ENCODE results near the gene HOXA1.

HOXA1 gene

DNA sequence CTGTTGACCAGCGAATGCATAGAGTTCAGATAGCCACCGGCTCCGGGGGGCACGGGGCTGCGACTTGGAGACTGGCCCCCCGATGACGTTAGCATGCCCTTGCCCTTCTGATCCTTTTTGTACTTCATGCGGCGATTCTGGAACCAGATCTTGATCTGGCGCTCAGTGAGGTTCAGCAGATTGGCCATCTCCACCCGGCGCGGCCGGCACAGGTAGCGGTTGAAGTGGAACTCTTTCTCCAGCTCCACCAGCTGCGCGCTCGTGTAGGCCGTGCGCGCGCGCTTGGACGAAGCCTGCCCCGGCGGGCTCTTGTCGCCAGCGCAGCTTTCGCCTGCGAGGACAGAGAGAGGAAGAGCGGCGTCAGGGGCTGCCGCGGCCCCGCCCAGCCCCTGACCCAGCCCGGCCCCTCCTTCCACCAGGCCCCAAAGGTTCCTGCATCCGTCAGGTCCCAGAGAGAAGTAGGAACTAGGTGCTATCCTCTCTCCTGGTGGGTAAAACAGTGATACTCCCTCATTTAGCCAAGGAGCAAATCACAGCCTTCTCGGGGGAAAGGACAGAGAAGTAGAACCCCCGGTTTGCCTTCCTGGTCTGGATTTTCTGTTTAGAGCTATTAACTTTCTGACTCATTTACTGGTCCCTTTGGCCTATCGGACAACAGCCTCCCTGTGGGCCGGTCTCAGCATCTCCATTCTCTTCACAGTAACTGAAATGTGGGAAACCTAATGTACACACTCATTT lies 12.8 kb upstream of the HOXA1 start:
- no peaks in the 10 kb centered on the region for H3K79me2 ChIP-seq
- TF ChIP-seq, protein P1, sequence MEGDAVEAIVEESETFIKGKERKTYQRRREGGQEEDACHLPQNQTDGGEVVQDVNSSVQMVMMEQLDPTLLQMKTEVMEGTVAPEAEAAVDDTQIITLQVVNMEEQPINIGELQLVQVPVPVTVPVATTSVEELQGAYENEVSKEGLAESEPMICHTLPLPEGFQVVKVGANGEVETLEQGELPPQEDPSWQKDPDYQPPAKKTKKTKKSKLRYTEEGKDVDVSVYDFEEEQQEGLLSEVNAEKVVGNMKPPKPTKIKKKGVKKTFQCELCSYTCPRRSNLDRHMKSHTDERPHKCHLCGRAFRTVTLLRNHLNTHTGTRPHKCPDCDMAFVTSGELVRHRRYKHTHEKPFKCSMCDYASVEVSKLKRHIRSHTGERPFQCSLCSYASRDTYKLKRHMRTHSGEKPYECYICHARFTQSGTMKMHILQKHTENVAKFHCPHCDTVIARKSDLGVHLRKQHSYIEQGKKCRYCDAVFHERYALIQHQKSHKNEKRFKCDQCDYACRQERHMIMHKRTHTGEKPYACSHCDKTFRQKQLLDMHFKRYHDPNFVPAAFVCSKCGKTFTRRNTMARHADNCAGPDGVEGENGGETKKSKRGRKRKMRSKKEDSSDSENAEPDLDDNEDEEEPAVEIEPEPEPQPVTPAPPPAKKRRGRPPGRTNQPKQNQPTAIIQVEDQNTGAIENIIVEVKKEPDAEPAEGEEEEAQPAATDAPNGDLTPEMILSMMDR (IDR thresholded peaks at IDR 0.05) = no peak
- peak overlapping the region; percentile 97 for H3K4me3 ChIP-seq (ENCODE audit: low read depth, low read length)
- peak overlapping the region; percentile 86 for H3K4me2 ChIP-seq (ENCODE audit: low read length)
- H3K4me1 ChIP-seq = no peaks in the 10 kb centered on the region
- no peak overlapping the region for H3K9ac ChIP-seq
- no peaks in the 10 kb centered on the region for H3K27me3 ChIP-seq (ENCODE audit: control insufficient read depth, insufficient read depth, low read length)
- H3K36me3 ChIP-seq (ENCODE audit: control insufficient read depth, insufficient read depth, low read length) = no peaks in the 10 kb centered on the region
- no peak overlapping the region for H2AFZ ChIP-seq
- peak overlapping the region; percentile 68 for H3K27ac ChIP-seq
- H3K9me3 ChIP-seq (ENCODE audit: control insufficient read depth, low read length) = no peaks in the 10 kb centered on the region

DNA sequence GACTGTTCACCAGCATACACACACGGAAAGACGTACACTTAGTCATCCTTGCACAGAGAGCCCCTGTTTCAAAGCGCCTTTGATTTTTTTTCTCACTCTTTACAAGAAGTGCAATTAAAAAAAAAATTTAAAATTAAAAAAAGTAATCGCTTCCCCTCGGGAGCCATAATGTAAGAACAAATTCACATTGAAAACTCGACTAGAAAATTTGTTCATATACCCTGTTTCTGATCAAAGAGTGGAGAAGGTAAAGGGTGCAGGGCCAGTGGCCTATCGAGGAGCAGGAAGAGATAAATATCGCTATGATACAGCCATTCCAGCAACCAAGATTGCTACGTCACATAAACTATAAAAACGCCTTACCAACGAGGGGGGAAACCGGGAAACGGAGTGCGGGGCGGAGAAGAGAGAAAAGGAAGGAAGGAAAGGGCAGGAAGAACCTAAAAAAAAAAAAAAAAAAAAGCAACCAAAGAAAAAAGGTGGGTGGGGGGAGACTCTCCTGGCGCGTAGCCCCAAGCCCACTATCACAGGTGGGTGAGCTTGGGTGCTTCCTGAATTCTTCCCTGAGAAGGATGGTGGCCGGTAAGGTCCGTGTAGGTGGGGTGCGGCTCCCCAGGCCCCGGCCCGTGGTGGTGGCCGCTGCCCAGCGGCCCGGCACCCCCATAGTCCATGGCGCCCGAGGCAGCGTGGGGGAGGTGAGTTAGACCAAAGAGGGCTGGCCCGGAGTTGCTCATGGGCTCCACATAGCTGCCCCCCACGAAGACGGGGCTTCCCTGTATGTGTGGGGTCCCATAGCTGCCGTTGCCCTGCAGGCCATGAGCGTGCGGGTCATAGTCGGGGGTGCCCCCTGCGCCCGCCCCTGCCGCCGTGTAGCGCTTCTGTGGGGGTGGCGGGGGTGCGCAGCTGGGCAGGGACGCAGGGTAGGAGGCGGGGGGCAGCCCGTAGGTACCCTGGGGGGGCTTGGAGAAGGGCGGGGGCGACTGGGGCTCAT lies 11.9 kb upstream of the HOXA1 start:
- TF ChIP-seq, protein P1 (IDR thresholded peaks at IDR 0.05) = no peak
- H3K9ac ChIP-seq = no peak overlapping the region
- H3K79me2 ChIP-seq = no peaks in the 10 kb centered on the region
- no peaks in the 10 kb centered on the region for H3K27me3 ChIP-seq (ENCODE audit: control insufficient read depth, insufficient read depth, low read length)
- peak overlapping the region; percentile 97 for H3K4me3 ChIP-seq (ENCODE audit: low read depth, low read length)
- H3K4me2 ChIP-seq (ENCODE audit: low read length) = peak overlapping the region; percentile 86
- peak overlapping the region; percentile 68 for H3K27ac ChIP-seq
- H3K4me1 ChIP-seq = no peaks in the 10 kb centered on the region
- no peak overlapping the region for H2AFZ ChIP-seq
- H3K36me3 ChIP-seq (ENCODE audit: control insufficient read depth, insufficient read depth, low read length) = no peaks in the 10 kb centered on the region
- no peaks in the 10 kb centered on the region for H3K9me3 ChIP-seq (ENCODE audit: control insufficient read depth, low read length)

DNA sequence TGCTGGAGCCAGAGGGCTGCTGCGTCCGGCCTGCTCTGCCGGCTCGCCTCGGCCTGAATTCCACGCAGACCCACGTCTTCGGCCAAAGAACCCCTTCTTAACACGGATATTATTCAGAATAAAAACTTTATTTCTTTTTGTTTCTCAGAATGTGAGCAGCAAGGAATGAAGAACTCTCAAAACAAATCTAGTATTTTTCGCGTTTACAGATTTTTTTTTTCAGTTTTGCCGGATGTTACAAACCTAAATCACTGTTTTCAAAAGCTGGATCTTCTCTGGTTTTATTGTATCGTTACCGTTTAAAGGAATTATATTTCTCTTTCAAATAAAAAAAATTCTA lies 11.1 kb upstream of the HOXA1 start:
- no peaks in the 10 kb centered on the region for H3K27me3 ChIP-seq (ENCODE audit: control insufficient read depth, insufficient read depth, low read length)
- peak overlapping the region; percentile 97 for H3K4me3 ChIP-seq (ENCODE audit: low read depth, low read length)
- H3K36me3 ChIP-seq (ENCODE audit: control insufficient read depth, insufficient read depth, low read length) = no peaks in the 10 kb centered on the region
- H3K4me2 ChIP-seq (ENCODE audit: low read length) = peak overlapping the region; percentile 86
- H3K9me3 ChIP-seq (ENCODE audit: control insufficient read depth, low read length) = no peaks in the 10 kb centered on the region
- H2AFZ ChIP-seq = no peak overlapping the region
- peak overlapping the region; percentile 17 for H3K27ac ChIP-seq
- no peaks in the 10 kb centered on the region for H3K4me1 ChIP-seq
- H3K79me2 ChIP-seq = no peaks in the 10 kb centered on the region
- TF ChIP-seq, protein P1 (IDR thresholded peaks at IDR 0.05) = no peak
- no peak overlapping the region for H3K9ac ChIP-seq

DNA sequence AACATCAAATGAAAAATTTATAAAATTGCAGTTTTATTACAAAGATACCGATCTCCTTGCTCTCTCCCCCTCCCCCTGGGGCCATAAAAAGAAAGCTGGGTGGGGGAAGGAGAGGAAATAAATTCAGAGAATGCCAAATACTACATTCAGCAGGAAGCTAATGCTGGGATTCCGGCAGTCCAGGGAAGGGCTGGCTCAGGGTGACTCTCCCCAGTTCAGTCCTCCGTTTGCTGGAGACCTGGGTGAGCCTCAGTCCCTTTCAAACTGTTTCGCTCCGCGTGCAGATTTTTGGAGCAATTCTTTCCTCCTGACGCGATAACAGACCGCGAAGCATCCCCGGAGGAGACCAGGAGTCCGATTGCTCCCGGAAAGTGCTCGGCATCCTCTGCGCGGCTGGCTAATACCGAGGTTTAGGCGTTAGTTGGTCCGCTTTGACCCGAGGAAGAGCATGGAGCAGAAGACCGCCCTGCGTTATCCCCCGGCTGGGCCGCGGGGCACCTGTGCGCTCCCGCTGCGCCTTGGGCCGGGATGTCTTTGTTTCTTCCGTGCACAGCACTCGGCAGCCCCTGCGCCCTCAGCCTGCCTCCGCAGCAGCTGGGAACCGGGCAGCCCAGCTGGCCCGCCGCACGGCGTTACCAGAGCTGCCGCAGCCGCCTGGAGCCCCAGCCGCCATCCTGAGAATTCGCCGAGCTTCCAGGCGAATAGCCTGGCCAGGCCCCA lies 10.5 kb upstream of the HOXA1 start:
- peak overlapping the region; percentile 97 for H3K4me3 ChIP-seq (ENCODE audit: low read depth, low read length)
- H3K4me2 ChIP-seq (ENCODE audit: low read length) = peak overlapping the region; percentile 86
- H3K27me3 ChIP-seq (ENCODE audit: control insufficient read depth, insufficient read depth, low read length) = no peaks in the 10 kb centered on the region
- H3K9ac ChIP-seq = no peak overlapping the region
- H3K9me3 ChIP-seq (ENCODE audit: control insufficient read depth, low read length) = no peaks in the 10 kb centered on the region
- peak overlapping the region; percentile 17 for H3K27ac ChIP-seq
- TF ChIP-seq, protein P1 (IDR thresholded peaks at IDR 0.05) = no peak
- no peaks in the 10 kb centered on the region for H3K36me3 ChIP-seq (ENCODE audit: control insufficient read depth, insufficient read depth, low read length)
- H3K4me1 ChIP-seq = no peaks in the 10 kb centered on the region
- no peak overlapping the region for H2AFZ ChIP-seq
- H3K79me2 ChIP-seq = no peaks in the 10 kb centered on the region

All from parathyroid adenoma (tissue), 2 donors.